IPS-18c (cell line): ENCODE data around the gene NKD2.

Experiments used
- H3K4me3 ChIP-seq: 2 replicates; pipeline ENCODE4 v1.7.0; 2013; ENCODE audit warnings: low read depth, mild to moderate bottlenecking, low read length, moderate library complexity; ENCODE audit not compliant: insufficient read depth
- H3K9me3 ChIP-seq: one replicate; pipeline ENCODE4 v1.6.1; 2013; ENCODE audit warnings: mild to moderate bottlenecking, low read length, moderate library complexity; ENCODE audit not compliant: control insufficient read depth, insufficient read depth

NKD2 gene, protein sequence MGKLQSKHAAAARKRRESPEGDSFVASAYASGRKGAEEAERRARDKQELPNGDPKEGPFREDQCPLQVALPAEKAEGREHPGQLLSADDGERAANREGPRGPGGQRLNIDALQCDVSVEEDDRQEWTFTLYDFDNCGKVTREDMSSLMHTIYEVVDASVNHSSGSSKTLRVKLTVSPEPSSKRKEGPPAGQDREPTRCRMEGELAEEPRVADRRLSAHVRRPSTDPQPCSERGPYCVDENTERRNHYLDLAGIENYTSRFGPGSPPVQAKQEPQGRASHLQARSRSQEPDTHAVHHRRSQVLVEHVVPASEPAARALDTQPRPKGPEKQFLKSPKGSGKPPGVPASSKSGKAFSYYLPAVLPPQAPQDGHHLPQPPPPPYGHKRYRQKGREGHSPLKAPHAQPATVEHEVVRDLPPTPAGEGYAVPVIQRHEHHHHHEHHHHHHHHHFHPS

GRCh38 chr5:1008451-1009358 lies at the start of gene NKD2:
Gene NKD2 (plus strand): TSS chr5:1008802. CDS start chr5:1009058, 256 bp downstream.
- Histone ChIP-seq H3K4me3 (peak within 1 kb of the TSS; percentile 58), H3K9me3 (peaks cover 2% of the 10 kb centered on the region)

DNA sequence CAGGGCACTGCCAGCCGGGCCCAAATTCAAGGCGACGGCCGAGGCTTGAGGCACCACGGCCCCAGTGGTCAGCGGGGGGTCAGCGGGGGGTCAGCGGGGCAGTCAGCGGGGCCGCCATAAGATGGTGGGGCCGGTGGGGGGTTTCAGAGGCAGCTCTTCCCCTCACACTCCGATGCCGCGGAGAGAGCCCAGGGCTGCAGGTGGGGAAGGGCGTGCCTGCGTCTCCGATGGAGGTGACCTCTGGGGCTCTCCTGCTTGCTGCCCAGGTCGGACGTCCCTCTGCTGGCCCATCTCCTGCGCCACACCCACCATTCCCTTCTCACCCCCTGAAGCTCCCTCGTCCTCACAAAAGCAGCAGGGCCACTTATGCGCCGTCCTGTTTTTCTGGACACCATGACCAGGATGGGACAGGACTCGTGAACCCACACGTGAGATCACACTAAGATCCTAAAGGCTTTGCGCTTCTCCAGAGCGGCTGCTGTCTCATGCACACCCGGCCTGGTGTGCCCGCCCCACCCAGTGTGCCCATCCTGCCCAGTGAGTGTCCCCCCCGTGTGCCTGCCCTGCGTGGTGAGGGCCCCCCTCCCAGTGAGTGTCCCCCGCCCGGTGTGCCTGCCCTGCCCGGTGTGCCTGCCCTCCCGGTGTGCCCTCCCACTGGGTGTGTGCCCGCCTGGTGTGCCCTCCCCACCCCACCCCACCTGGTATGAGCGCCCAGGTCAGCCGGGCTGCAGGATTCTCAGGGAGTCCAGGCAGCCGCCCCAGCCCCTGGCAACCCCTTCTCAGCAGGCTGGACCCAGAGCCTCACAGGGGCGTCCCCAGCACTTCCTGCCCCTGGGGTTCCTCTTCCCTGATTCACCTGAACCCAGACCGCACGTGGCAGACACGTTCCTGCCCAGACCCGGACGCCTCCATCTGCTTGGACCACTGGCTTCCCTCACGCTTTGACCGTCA lies 48.7 kb upstream of the NKD2 start:
- no peaks in the 10 kb centered on the region for H3K9me3 ChIP-seq
- H3K4me3 ChIP-seq, result no peak overlapping the region

DNA sequence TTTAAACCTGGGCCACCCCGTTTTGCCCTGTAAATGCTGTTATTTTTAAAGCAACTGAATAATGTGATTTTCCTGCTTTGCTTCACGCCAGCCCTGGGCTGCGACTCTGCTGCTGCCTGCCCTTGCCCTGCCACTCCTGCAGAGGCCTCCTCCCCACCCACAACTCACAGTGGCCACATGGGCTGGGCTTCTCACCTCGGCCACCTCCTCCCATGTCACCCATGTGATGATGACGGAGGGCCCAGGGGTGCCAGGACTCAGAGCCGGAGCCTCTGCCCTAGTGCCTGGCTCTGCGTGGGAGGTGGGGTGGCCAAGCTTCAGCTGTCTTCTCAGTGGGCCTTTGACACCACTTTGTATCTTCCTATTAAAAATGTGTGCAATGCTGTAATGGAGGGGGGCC lies 48.1 kb upstream of the NKD2 start:
- no peak overlapping the region for H3K4me3 ChIP-seq

DNA sequence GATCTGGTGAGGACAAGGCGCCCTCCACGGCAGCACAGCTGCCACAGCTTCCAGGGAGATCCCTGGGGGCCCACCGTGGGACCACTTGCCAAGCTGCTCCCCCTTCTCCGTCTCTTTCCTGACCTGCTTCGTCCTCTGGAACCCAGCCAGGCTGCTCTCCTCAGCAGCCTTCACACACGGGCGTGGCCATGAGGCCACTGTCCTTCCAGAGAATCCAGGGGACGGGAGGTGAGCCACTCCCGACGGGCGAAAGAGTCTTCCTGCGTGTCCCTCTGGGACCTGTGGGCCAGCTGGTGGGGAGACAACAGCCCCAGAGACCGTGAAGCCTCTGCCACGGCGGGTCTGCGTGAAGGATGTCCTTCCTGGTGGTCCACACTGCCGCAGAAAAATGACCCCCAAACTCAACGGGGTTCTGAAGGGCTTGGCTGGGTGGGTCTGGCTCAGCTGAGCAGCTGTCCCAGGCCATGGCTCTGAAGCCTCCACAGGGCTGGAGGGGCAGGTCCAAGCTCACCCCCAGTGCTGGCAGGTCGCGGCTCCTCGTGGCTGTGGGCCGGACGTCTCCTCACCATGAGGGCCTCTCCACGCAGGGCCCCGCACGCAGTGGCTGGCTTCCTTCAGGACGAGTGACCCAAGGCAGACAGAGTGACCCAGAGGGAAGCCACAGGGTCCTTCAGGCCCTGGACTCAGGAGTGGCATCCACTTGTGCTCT lies 47.4 kb upstream of the NKD2 start:
- H3K4me3 ChIP-seq, result no peak overlapping the region
- H3K9me3 ChIP-seq, result no peaks in the 10 kb centered on the region

More for the DNA sequence above, 48.1 kb upstream of the NKD2 start:
- H3K9me3 ChIP-seq, result no peaks in the 10 kb centered on the region

DNA sequence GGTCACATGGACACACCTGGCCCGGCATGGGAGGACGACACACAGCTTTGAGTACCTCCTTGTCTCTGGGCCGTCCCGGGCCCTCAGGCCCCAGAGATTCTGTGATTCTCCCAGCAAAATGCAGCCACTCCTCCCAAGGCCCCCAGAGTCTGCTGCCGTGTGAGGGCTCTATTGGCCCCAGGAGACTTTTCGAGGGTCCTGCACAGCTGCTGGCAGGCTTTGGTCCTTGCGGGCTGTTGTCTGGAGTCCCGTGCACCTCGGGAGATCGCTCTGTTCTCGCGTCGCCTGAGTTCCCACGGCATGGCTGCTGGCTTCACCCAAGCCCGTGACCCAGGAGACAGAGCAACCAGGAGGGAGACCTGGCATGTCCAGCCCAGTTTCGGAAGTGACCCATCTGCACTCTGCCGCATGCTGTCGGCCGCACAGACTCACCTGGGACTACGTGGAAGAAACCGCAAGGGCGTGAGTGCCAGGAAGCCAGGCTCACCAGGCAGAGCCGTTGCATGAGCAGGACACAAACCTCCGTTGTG lies 46.8 kb upstream of the NKD2 start:
- Histone ChIP-seq H3K9me3 (no peaks in the 10 kb centered on the region), H3K4me3 (no peak overlapping the region)

- Histone ChIP-seq H3K4me3 (no peak overlapping the region), H3K9me3 (no peaks in the 10 kb centered on the region)
Observed at GRCh38 chr5:962386-962785, 46.2 kb upstream of the NKD2 start.

DNA sequence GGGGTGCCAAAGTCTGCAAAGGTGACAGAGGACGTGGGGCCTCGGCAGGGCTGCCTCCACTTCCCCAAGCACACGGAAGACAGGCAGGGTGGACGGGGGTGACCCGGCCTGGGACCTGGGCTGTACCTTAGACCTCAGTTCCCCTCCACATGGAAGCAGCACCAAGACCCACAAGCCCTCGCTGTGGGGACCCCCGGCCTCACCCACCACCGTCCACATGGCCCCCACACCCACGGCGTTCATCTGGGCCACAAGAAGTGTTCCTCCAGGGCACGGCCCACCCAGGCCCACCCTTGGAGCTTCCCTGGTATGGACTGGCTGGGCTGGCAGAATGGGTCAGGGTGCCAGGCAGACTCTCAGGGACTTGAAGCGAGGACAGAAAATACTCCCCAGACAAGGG lies 45.8 kb upstream of the NKD2 start:
- H3K4me3 ChIP-seq, result no peak overlapping the region
- H3K9me3 ChIP-seq, result no peaks in the 10 kb centered on the region

GRCh38 chr5:963310-963672 lies 45.3 kb upstream of the NKD2 start:
- Histone ChIP-seq H3K4me3 (no peak overlapping the region), H3K9me3 (no peaks in the 10 kb centered on the region)

GRCh38 chr5:963673-964531 lies 44.7 kb upstream of the NKD2 start:
- Histone ChIP-seq H3K9me3 (no peaks in the 10 kb centered on the region), H3K4me3 (no peak overlapping the region)

GRCh38 chr5:964821-965220 lies 43.8 kb upstream of the NKD2 start:
- no peak overlapping the region for H3K4me3 ChIP-seq
- no peaks in the 10 kb centered on the region for H3K9me3 ChIP-seq

GRCh38 chr5:965604-966344 lies 42.8 kb upstream of the NKD2 start:
- Histone ChIP-seq H3K4me3 (no peak overlapping the region), H3K9me3 (no peaks in the 10 kb centered on the region)

- Histone ChIP-seq H3K9me3 (no peaks in the 10 kb centered on the region), H3K4me3 (no peak overlapping the region)
Observed at GRCh38 chr5:966345-966710, 42.3 kb upstream of the NKD2 start.

GRCh38 chr5:966941-967340 lies 41.7 kb upstream of the NKD2 start:
- Histone ChIP-seq H3K4me3 (no peak overlapping the region), H3K9me3 (no peaks in the 10 kb centered on the region)

DNA sequence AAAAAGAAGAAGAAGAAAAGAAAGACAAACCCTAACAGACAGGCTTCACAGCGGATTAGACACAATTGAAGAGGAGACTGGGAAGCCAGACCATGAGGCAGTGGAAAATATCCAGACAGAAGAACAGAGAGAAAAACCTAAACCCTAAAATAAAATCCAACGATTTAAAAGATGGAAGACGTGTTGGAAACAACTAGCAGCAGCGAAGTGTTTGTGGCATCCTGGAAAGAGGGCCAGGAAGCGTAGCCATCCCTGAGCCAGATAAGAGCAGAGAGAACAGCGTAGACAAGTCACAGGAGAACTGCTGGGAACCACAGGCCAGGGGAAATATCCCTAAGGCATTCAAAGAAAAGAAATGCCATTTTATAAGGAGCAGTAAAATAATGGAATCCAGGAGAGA lies 39.7 kb upstream of the NKD2 start:
- Histone ChIP-seq H3K4me3 (no peak overlapping the region), H3K9me3 (no peaks in the 10 kb centered on the region)

DNA sequence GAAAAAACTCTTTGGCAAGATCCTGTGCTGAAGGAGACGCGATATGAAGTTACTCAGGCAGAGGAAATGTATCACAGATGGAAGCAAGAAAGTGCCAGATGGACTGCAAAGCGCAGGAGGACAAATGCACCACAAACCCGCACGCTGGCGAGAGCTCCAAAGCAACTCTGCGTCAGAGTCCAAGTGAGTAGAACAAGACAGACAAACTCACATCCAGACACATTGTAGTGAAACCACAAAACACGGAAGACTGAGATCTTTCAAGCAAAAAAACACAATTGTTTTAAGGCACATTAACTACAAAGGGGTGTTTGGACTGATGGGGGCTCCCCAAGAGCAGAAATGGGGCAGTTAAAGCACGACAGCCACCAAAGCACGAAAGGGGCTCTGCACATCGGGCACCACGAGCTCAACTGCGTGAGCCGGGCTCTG lies 39.2 kb upstream of the NKD2 start:
- no peak overlapping the region for H3K4me3 ChIP-seq

More for the DNA sequence above, 39.2 kb upstream of the NKD2 start:
- H3K9me3 ChIP-seq, result no peaks in the 10 kb centered on the region
